Measurements from ENCODE around the gene BACH2. TPM values are rescaled to one million over a fixed set of nuclear protein-coding genes. Genes with fewer than 3 reads are reported as not detected.

BACH2 gene
- total and polyA plus RNA-seq, 9 of the 15 experiments (the other 6 are each of a cell fraction or from before 2014, with no cell fraction given): 0.06 to 3.1 (median 0.59) TPM

GRCh38 chr6:90296341-90297114, at the start of gene BACH2 (continued):
- TF ChIP-seq ZNF175 (CRISPR knock-in tag; IDR thresholded peaks at IDR 0.05; ENCODE audit: low read depth): no peak
- peak; percentile 48; the same call in 1 of the 2 replicates for TF ChIP-seq TFAP4 (CRISPR knock-in tag; IDR thresholded peaks at IDR 0.05; ENCODE audit: borderline replicate concordance)
- peak; percentile 36; the same call in 1 of the 2 replicates for TF ChIP-seq GABPB1 (CRISPR knock-in tag; IDR thresholded peaks at IDR 0.05)
- peak; percentile 94 for TF ChIP-seq JUND (IDR thresholded peaks at IDR 0.05; ENCODE audit: borderline replicate concordance, low read depth, low read length)
- peak; percentile 88; the same call in 1 of the 3 replicates for TF ChIP-seq JUND (tag; IDR thresholded peaks at IDR 0.05; ENCODE audit: borderline replicate concordance, low read depth, low read length)
- TF ChIP-seq, protein P1, sequence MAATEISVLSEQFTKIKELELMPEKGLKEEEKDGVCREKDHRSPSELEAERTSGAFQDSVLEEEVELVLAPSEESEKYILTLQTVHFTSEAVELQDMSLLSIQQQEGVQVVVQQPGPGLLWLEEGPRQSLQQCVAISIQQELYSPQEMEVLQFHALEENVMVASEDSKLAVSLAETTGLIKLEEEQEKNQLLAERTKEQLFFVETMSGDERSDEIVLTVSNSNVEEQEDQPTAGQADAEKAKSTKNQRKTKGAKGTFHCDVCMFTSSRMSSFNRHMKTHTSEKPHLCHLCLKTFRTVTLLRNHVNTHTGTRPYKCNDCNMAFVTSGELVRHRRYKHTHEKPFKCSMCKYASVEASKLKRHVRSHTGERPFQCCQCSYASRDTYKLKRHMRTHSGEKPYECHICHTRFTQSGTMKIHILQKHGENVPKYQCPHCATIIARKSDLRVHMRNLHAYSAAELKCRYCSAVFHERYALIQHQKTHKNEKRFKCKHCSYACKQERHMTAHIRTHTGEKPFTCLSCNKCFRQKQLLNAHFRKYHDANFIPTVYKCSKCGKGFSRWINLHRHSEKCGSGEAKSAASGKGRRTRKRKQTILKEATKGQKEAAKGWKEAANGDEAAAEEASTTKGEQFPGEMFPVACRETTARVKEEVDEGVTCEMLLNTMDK (IDR thresholded peaks at IDR 0.05; ENCODE audit: borderline replicate concordance, insufficient read depth, low read depth, low read length, poor library complexity, severe bottlenecking): peak; percentile 42
- TF ChIP-seq E2F4 (CRISPR knock-in tag; IDR thresholded peaks at IDR 0.05; ENCODE audit: low read depth): no peak
- 0 out of 2 replicates have a peak, but pooled peaks have one; percentile 38 for TF ChIP-seq NR2C2 (CRISPR knock-in tag; IDR thresholded peaks at IDR 0.05)
- TF ChIP-seq NR2C2 (tag; IDR thresholded peaks at IDR 0.05): no peak
- no peak for TF ChIP-seq ZNF444 (CRISPR knock-in tag; IDR thresholded peaks at IDR 0.05)
- peak; percentile 67 to 85 for TF ChIP-seq FOXA3 (CRISPR knock-in tag; conservative IDR thresholded peaks at IDR 0.05 in 1 of 2, IDR thresholded peaks at IDR 0.05 in 1 of 2)
- TF ChIP-seq SAP30 (IDR thresholded peaks at IDR 0.05; ENCODE audit: borderline replicate concordance, insufficient read depth, low read depth, low read length, poor library complexity, severe bottlenecking): peak; percentile 42
- TF ChIP-seq POLR3G (IDR thresholded peaks at IDR 0.05; ENCODE audit: extremely low read depth, insufficient read length, insufficient replicate concordance): no peak
- TF ChIP-seq PML (IDR thresholded peaks at IDR 0.05; ENCODE audit: low read length): no peak
- 0 out of 2 replicates have a peak, but pooled peaks have one; percentile 4 for TF ChIP-seq ZBTB7A (IDR thresholded peaks at IDR 0.05; ENCODE audit: borderline replicate concordance, control insufficient read depth, low read depth, low read length)
- TF ChIP-seq ZNF24 (IDR thresholded peaks at IDR 0.05): peak; percentile 98
- TF ChIP-seq CREM (IDR thresholded peaks at IDR 0.05; ENCODE audit: low read depth): peak; percentile 94
- peak in 1 of 3 experiments; percentile 23; a peak in 1 of 6 replicates for TF ChIP-seq CTCF (IDR thresholded peaks at IDR 0.05 in 2 of 3, conservative IDR thresholded peaks at IDR 0.05 in 1 of 3; ENCODE audit: insufficient read depth in 2 of 3, low read depth in 1 of 3, low read length in 3 of 3)

Measured in K562 (cell line).